Kidney epithelial cell (primary cell): Measurements from ENCODE around the gene INMT. TPM values are rescaled to one million over a fixed set of nuclear protein-coding genes. Genes with fewer than 3 reads are reported as not detected.

Source experiments
- DNase-seq: peaks from one replicate; pipeline ENCODE4 v3.0.0-alpha.2; 2010; ENCODE audit warnings: low read depth
- H3K27me3 ChIP-seq: 2 replicates; pipeline ENCODE4 v1.6.0; 2011; ENCODE audit warnings: low read length; ENCODE audit not compliant: control insufficient read depth, insufficient read depth
- H3K36me3 ChIP-seq: 2 replicates; pipeline ENCODE4 v1.5.1; 2011; ENCODE audit warnings: low read length; ENCODE audit not compliant: control insufficient read depth, insufficient read depth
- H3K4me3 ChIP-seq: 2 replicates; pipeline ENCODE4 v1.5.1; 2011; ENCODE audit warnings: low read depth, mild to moderate bottlenecking, control low read depth, low read length
- total RNA-seq: library from RNA; depleted of rRNA; stranded (reverse); fragments of >200 nt; gene quantifications from 2 replicates; pipeline ENCODE4 v1.2.3, GENCODE V29; 2015
- TF ChIP-seq, protein P1 (sequence below): IDR thresholded peaks from 2 replicates; pipeline ENCODE4 v1.5.1; 2011; ENCODE audit warnings: mild to moderate bottlenecking, moderate library complexity, low read length, control low read depth, inconsistent platforms; ENCODE audit not compliant: insufficient read depth, poor library complexity, severe bottlenecking

INMT gene
- total RNA-seq, 1 donor from 2014 or later, result not detected

DNA sequence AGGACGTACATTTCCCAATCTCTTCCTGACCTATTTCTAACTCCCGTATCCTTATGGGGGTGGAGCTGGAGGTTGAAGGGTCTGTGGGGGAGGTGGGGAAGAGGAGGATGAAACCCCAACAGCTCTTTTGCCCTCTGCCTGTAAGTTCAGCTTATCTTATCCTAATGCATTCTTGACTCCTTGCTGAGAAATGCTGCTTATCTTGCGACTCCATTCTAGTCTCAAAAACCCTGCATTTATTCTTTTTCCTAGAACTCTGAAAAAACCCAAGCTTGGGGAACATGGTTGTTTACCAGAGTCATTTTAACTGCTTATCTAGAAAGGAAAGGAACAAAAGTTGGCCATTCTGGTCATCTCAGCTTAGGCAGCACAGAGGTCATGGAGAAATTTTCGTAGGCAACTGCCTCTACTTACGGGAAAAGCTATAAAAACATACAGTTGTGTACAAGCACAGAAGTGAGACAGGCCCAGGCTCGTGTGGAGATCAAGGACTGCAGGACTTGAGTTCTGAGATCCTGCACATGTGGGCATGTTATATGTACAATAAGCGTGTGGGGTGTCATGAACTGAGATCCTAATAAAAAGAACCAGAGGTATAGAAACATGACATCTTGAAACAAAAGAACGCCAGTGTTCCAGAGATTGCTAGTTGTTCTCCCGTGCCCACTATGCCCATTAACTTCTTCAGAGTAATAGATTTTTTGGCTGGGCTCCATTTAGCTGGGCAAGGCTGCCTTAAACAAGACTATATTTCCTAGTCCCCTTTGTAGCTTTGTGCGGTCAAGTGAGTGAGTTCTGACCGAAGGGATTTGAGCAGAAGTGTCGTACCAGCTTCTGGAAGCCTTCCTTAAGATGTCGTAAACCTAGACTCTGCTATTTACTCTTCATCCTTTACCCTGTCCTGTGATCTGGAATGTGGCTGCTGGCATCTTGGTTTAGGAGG, 9.6 kb downstream of the INMT start:
- H3K4me3 ChIP-seq, result no peak overlapping the region
- no peaks in the 10 kb centered on the region for H3K36me3 ChIP-seq
- no peak for DNase-seq
- peaks cover 6% of the 10 kb centered on the region for H3K27me3 ChIP-seq
- TF ChIP-seq, protein P1, sequence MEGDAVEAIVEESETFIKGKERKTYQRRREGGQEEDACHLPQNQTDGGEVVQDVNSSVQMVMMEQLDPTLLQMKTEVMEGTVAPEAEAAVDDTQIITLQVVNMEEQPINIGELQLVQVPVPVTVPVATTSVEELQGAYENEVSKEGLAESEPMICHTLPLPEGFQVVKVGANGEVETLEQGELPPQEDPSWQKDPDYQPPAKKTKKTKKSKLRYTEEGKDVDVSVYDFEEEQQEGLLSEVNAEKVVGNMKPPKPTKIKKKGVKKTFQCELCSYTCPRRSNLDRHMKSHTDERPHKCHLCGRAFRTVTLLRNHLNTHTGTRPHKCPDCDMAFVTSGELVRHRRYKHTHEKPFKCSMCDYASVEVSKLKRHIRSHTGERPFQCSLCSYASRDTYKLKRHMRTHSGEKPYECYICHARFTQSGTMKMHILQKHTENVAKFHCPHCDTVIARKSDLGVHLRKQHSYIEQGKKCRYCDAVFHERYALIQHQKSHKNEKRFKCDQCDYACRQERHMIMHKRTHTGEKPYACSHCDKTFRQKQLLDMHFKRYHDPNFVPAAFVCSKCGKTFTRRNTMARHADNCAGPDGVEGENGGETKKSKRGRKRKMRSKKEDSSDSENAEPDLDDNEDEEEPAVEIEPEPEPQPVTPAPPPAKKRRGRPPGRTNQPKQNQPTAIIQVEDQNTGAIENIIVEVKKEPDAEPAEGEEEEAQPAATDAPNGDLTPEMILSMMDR, result no peak

DNA sequence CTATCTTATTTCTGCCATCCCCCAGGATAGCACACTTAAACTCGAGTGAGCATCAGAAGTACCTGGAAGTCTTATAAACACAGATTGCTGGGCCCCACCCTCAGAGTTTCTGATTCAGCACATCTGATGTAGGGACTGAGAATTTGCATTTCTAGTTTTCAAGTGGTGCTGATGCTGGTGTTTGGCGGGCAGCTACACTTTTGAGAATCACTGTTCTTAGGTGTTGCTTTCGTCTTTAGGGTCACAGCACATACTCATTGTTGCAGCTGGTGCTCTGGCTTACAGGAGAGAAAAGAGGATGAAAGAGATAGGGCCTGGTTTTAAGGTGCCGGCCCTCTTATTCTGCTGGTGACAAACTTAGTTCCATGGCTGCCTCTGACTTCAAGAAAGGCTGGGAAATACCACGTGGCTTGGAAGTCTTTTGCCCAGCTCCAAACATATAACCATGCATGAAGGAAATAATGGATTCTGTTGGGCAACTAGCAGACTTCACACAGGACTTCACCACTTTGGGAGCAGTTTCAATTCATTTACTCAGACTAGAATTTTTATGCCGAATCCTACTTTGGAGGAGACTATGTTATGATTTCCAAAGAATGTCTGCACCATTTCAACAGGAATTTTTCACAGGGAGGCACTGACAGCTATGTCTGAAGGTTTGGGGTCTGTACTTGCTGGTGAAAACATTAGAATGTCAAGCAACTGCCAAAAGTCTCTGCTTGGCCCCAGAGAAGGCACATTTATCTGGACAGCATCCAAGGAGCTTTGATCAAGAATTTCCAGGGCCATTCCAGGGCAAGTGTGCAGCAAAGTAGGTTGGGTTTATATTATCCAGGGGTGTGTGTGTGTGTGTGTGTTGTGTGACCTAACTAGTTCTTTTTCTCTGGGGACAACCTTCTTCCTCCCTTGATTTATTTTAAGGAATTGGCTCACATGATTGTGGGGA, 12.4 kb downstream of the INMT start:
- Histone ChIP-seq H3K36me3 (no peaks in the 10 kb centered on the region), H3K27me3 (no peaks in the 10 kb centered on the region), H3K4me3 (no peak overlapping the region)
- no peak for DNase-seq
- TF ChIP-seq, protein P1, result no peak

DNA sequence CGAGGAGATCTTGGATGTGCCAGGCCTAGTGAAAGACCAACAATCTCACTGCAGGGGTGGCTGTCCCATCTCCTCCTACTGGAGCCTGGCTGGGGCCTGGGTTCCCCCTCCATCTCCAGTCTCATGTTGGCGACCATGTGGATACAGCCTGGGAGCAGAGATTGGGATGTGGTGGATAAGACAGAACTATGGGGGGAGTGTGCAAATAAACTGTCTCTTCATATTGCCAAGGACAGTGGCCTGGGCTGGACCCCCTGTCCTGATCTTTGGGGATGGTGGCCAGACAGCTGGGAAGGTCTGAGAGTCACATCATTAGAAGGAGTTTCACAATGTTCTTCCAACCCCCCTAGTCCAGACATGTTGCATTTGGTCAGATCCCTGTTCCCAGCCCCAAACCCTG, 13.5 kb downstream of the INMT start:
- H3K27me3 ChIP-seq, result no peaks in the 10 kb centered on the region
- DNase-seq, result no peak
- no peak overlapping the region for H3K4me3 ChIP-seq
- TF ChIP-seq, protein P1, result no peak
- no peaks in the 10 kb centered on the region for H3K36me3 ChIP-seq

DNA sequence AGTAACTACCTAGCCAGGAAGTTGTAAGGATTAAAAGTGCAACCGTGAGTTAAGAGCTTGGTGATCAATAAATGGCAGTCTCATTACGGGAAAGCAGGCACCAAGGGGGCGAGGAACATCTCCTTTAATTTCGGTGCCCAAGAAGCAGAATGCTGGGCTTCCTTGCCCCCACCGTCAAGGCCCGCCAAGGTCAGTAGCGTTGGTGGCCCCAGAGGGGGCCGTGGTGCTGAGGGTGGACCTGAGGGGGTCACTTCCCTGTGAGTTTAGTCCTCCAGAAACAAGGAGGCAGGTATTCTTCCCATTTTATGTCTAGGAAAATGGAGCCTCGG, 18.9 kb downstream of the INMT start:
- Histone ChIP-seq H3K27me3 (no peaks in the 10 kb centered on the region), H3K4me3 (peak overlapping the region; percentile 66), H3K36me3 (no peaks in the 10 kb centered on the region)
- TF ChIP-seq, protein P1, result no peak
- DNase-seq, result no peak

DNA sequence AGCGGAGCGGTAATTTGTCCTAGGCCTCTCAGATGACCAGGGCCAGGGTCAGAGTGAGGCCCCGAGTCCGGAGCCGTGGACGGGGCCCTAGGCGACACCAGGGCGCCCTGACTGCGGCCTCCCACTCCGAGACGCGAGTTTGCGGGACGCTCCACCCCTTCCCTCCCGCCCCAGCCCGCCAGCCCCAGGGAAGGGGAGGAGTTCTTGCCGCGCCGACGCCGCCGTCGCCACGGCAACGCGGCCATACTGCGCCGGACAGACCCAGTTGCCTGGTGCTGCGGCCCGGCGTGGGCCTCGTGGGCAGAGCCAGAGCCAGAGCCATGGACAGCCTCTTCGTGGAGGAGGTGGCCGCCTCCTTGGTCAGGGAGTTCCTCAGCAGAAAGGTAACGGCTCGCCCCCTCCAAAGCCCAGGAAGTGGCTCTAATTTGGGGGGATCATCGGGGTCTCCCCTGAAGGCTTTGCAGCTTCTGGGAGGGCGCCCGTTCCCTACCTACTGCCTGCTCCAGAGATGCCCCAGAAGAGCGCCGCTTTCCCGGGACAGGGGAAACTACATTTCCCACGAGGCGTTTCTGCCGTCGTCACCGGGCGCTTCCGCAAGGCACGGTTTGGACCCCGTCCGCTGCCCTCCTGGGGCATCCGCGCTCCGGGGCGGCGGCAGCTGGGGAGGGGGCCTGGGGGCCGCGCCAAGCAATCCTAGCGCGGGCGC, 19.4 kb downstream of the INMT start, which contains the start of gene MINDY4:
Gene MINDY4, plus strand, starts transcription at position 244 of the 706 bp plus-strand sequence. Its CDS starts 77 bp downstream, at position 321.
- H3K4me3 ChIP-seq, result peak within 1 kb of the TSS; percentile 66
- TF ChIP-seq, protein P1, result no peak
- no peaks in the 10 kb centered on the region for H3K27me3 ChIP-seq
- no peak for DNase-seq
- no peaks in the 10 kb centered on the region for H3K36me3 ChIP-seq
